Cardiac fibroblast (primary cell): ENCODE measurements around the gene LRPAP1.

Experiments used
- DNase-seq, 2 donors: peaks; one replicate each; pipeline versions ENCODE4 v3.0.0 to v3.0.0-alpha.2; 2010; ENCODE audit warnings: low read depth in 2 of 2
- H3K4me3 ChIP-seq, 2 donors: replicated peaks in 1 of 2; 1 replicate in 1 of 2; 2 replicates in 1 of 2; pipeline ENCODE4 v1.5.1; 2011; ENCODE audit warnings: low read depth in 2 of 2, low read length in 2 of 2, mild to moderate bottlenecking in 2 of 2, moderate library complexity in 1 of 2
- TF ChIP-seq, protein P1 (sequence below): IDR thresholded peaks from one replicate; pipeline ENCODE4 v1.5.1; 2011; ENCODE audit warnings: low read depth, mild to moderate bottlenecking, low read length, inconsistent platforms

Gene LRPAP1

DNA sequence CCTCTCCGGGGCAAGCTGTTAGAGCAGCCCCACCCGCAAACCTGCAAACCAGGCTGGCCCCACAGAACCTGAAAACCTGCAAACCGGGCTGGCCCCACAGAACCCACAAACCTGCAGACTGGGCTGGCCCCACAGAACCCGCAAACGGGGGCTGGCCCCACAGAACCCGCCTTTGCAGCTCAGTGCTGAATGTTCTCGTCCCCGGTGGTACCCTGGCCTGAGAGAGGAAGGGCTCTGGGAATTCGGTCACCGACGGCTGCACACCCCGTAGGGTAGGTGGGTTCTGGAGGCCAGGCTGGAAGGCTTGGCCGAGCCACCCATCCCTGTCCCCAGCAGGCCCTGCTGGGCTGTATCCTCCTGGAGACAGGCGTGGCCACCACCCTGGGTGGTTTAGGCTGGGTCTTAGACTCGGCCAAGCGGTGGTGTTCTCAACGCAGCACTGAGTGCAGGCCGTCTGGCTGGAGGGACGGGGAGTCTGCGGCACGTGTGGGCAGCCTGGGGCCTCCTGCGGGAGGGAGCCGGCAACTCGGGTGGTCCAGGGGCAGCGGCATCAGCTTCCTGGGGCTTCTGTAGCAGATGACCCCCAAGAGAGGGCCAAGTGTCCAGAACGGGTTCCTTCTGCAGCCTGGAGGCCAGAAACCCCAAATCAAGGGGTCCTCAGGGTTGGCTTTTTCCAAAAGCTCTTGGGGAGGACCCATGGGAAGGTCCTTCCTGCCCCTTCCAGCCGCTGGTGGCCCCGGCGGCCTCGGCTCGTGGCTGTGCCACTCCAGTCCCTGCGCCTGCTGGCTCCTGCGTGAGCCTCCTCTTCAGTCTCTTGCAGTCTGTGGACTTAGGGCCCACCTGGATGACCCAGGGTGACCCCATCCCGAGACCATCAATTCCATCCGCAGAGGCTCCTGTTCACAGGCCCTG is 53.5 kb downstream of the LRPAP1 start:
- TF ChIP-seq, protein P1, sequence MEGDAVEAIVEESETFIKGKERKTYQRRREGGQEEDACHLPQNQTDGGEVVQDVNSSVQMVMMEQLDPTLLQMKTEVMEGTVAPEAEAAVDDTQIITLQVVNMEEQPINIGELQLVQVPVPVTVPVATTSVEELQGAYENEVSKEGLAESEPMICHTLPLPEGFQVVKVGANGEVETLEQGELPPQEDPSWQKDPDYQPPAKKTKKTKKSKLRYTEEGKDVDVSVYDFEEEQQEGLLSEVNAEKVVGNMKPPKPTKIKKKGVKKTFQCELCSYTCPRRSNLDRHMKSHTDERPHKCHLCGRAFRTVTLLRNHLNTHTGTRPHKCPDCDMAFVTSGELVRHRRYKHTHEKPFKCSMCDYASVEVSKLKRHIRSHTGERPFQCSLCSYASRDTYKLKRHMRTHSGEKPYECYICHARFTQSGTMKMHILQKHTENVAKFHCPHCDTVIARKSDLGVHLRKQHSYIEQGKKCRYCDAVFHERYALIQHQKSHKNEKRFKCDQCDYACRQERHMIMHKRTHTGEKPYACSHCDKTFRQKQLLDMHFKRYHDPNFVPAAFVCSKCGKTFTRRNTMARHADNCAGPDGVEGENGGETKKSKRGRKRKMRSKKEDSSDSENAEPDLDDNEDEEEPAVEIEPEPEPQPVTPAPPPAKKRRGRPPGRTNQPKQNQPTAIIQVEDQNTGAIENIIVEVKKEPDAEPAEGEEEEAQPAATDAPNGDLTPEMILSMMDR = no peak
- no peak overlapping the region for H3K4me3 ChIP-seq
- no peak for DNase-seq

DNA sequence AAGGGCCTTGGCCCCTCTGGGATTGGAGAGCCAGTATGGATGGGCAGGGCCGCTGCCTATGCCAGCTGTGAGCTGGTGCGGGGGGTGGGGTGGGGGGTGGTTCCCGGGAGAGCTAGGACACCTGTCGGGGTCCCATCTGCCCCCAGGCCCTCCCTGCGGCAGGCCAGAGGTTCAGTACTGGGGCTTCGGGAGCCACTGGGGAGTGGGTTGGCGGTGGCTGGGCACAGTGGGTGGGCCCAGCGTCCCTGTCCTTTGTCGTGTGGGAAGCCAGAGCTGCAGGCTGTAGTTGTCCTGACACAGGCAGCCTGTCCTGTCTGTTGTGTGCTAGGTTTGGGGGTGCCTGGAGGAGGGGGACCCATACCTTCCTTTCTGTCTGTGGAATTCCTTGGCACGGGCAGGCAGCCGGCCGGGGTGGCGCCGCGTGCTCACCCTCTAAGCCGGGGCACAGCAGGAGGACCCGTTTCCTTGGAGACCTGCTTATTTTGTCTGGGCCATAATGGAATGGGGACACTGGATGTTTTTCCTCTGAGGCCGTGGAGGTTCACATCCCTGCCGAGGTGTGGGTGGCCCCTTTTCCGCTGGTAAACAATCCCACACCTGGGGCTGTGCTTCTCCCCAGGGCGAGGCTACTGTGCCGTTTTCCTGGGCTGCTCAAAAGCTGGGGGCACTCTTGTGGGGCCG is 54.3 kb downstream of the LRPAP1 start:
- no peak overlapping the region for H3K4me3 ChIP-seq
- TF ChIP-seq, protein P1 = no peak
- DNase-seq = no peak

DNA sequence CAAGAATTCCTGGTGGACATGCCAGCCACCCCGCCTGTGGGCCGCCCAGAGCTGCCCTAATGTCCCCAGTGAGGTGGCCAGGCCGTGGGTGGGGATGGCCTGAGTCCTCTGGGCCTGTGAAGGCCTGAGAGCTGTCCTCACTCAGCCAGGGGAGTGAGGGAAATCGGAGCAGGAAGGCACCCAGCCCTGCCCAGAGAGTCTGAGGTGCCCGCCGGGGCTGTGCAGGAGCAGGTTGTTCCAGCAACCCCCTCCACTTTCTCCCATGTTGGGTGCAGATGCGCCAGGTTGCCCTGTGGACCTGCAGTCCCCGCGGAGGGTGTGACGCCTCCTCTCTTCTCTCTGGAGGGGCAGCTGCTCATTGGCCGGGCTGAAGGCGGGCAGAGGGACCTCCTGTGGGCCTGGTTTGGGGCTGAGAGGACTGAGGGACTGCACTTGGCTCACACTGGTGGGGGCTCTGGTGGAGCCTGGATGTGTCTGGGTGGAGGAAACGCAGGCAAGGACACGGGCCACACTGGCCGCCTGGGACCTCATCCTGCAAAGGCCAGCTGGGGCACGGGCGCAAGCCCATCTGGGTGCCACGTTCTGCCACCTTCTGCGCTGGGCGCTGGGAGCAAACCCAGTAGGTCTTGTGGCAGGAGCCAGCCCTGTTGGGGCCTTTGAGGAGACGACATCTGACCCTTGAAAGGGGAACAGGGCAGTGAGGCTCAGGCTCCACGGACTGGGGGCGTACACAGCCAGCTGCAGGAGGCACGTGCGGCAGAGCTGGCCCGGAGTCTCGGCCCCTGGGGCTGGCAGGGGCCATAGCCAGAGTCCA is 55.1 kb downstream of the LRPAP1 start:
- no peak overlapping the region for H3K4me3 ChIP-seq
- no peak for DNase-seq
- TF ChIP-seq, protein P1 = no peak

DNA sequence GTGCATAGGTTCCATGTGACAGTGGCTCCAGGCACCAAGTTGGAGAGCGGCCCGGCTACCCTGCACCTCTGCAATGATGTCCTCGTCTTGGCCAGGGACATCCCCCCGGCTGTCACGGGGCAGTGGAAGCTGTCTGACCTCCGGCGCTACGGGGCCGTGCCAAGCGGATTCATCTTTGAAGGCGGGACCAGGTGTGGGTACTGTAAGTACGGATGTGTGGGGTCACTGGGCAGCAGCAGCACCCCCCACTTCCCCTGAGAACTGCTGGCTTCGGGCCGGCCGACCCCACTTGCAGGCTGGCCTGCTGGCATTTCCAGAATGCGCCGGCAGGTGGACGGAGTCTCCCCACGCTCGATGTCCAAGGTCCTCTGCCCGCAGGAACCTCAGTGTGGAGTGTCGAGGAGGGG is 55.9 kb downstream of the LRPAP1 start:
- no peak for DNase-seq
- no peak overlapping the region for H3K4me3 ChIP-seq
- TF ChIP-seq, protein P1 = no peak

DNA sequence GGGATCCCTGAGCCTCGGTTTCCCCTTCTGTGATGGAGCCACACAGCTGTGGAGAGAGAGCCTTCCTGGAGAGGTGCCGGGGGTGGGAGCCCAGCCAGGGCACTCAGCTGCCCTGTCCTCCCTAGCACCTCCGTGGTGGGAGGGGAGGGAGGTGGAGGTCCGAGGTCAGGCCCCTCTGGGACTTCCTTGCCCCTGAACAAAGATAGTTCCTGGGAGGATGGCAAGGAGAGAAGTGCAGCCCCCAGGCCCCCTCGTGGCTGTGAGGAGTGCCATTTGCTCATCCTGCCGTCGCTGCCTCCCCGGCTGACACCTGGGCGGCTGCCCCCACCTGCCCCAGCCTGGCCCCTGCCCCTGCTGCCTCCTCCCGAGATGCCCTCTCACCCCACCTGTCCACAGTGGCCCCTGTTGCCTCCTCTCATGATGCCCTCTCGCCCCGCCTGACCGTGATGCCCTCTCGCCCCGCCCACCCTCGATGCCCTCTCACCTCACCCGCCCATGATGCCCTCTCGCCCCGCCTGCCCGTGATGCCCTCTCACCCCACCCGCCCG is 56.4 kb downstream of the LRPAP1 start:
- no peak for DNase-seq
- H3K4me3 ChIP-seq = no peak overlapping the region
- TF ChIP-seq, protein P1 = no peak

DNA sequence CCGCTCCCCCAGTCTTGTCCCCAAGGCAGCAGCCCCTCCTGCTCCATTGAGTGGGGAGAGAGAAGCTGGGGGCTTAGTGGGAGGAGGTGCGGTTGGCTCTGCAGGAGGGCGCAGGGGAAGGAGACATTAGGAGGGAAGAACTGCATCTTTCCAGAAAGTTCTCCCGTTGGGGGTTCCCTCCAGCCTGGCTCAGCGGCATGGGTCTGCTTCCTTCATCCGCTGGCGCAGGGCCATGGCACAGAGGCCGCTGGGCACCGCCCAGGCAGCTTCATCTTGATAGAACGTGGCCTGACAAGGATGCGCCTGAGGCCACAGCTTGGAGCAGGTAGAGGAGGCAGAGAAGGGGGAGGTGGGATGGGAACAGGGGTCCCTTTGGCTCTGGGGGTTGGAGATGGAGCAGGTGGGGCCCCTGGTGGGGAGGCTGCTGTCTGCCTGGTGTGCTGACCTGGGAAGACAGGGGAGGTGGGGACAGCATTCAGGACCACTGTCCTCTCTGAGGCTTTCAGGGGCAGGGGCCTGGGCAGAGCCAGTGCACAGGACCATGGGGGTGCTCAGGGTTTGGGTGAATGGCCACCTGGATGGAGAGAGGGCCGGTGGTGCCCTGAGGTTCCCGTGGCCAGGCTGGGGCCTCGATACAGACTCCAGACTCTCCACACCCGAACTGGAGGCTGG is 57.0 kb downstream of the LRPAP1 start:
- TF ChIP-seq, protein P1 = no peak
- H3K4me3 ChIP-seq = no peak overlapping the region
- DNase-seq = no peak
